ENCODE results near the gene GDF15.
"Not testable (repeated sequence)": the region's sequence is repeated elsewhere in the genome, so short reads cannot be mapped to it uniquely, and the experiment has no call there.

Gene GDF15

GRCh38 chr19:18364277-18364825 lies 21.6 kb upstream of the GDF15 start:
- not testable (repeated sequence) for DNase-seq

GRCh38 chr19:18364826-18365528 lies 21.0 kb upstream of the GDF15 start:
- peak; percentile 77 to 91 for DNase-seq

GRCh38 chr19:18366021-18366435 lies 19.9 kb upstream of the GDF15 start:
- DNase-seq: no peak

GRCh38 chr19:18368504-18369222 lies 17.3 kb upstream of the GDF15 start:
- no peak for DNase-seq

GRCh38 chr19:18373407-18373891 lies 12.5 kb upstream of the GDF15 start:
- no peak for DNase-seq

- DNase-seq: peak; percentile 91 to 96
These were observed 11.9 kb upstream of the GDF15 start for GRCh38 chr19:18373892-18374629.

- DNase-seq: peak; percentile 46 to 64
These were observed 8.9 kb upstream of the GDF15 start for GRCh38 chr19:18377026-18377425.

- peak; percentile 49 to 78 for DNase-seq
These were observed 5.9 kb upstream of the GDF15 start for GRCh38 chr19:18379803-18380747.

GRCh38 chr19:18380843-18381242 lies 5.1 kb upstream of the GDF15 start:
- DNase-seq: no peak

- DNase-seq: not testable (repeated sequence)
These were observed 2.3 kb upstream of the GDF15 start for GRCh38 chr19:18383622-18384021.

GRCh38 chr19:18384775-18385174 lies 1.2 kb upstream of the GDF15 start:
- no peak for DNase-seq

GRCh38 chr19:18385359-18385674 lies 641 bp upstream of the GDF15 start:
- DNase-seq: no peak

- DNase-seq: no peak
These were observed 749 bp downstream of the GDF15 start for GRCh38 chr19:18386543-18387271.

- DNase-seq: peak; percentile 79 to 82
These were observed 2.4 kb downstream of the GDF15 start for GRCh38 chr19:18388100-18388959.

- no peak for DNase-seq
These were observed 3.2 kb downstream of the GDF15 start for GRCh38 chr19:18388960-18389725.

- DNase-seq: no peak
These were observed 3.7 kb downstream of the GDF15 start for GRCh38 chr19:18389726-18390064.

- no peak for DNase-seq
These were observed 4.3 kb downstream of the GDF15 start for GRCh38 chr19:18390065-18390907.

- DNase-seq: no peak
These were observed 5.6 kb downstream of the GDF15 start for GRCh38 chr19:18391509-18392075.
